Fibroblast of skin of right biceps (primary cell): ENCODE data around the gene FEV.
A peak's percentile ranks its signal among the peaks of the same experiment; 100 is the strongest.
"Not testable (repeated sequence)": the region's sequence is repeated elsewhere in the genome, so short reads cannot be mapped to it uniquely, and the experiment has no call there.

Source experiments
- DNase-seq: peaks from one replicate; pipeline ENCODE4 v3.0.0-alpha.2; 2013

Gene FEV

DNA sequence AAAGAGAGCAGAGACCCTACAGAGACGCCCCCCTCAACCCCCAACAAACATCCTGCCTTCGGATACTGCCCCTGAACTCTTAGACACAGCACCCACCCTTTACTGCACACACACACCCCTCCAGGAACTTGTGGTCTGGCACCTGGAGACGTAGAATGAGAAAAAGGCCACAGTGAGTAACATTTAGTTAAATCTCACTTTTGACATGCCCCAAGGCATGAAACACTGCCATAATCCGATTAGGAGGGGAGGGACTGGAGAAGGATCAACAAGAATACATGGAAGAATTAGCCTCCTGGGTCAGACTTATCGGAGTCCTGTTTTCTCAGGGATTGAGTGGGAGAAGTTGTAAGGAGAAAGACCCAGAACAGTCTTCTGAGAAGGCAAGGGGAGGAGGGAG is 21.4 kb downstream of the FEV start:
- DNase-seq, result no peak

DNA sequence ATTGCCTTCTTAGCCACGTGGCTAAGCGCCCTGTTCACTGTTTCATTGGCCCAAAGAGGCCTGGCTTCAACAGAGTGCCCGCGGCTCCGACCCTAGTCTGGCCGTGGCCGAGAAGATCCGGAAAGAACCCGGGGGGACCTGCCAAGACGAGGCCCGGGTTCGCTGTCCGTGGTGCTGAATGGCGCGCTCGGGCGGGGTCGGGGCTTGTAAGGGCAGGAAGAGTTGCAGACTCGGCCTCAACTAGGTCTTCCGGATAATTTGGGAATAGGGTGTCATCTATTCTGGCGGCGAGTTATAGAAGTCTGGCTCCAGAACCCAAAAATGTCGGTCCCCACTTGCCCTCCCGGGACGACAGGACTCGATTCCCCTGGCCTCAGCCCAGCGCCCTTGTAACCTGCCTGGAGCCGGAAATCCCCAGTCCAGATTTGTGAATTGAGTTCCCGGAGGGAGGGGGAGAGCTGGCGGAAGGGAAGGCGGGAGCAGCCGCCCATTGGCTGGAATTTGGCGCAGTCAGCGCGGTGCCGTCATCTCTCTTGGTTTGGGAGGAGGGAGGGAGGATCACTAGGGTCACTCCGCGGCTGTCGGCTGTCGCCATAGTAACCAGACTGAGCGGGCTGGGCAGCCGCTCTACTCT is 22.0 kb downstream of the FEV start:
- peak; percentile 49 for DNase-seq

- no peak for DNase-seq
Observed at GRCh38 chr2:218961651-218962570, 23.1 kb downstream of the FEV start.

DNA sequence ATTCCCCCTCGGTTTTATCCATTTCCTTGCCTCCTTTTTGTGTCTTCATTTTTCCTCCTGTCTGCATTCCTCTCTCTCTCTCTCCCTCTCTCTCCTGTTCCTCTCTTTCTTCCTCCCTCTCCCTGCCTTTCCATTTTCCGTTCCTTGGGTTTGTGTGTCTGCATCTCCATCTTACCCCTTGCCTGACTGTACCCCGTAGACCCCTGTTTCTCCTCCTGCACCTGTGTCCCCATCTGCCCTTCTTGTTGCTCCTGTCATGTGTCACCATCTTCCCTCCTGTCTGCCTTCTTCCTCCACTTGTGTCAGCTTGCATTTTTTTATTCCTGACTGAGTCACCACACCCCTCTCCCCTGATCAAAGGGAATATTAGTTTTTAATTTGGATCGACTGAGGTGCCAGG is 23.8 kb downstream of the FEV start:
- DNase-seq, result no peak

- no peak for DNase-seq
Observed at GRCh38 chr2:218960309-218961165, 24.4 kb downstream of the FEV start.

DNA sequence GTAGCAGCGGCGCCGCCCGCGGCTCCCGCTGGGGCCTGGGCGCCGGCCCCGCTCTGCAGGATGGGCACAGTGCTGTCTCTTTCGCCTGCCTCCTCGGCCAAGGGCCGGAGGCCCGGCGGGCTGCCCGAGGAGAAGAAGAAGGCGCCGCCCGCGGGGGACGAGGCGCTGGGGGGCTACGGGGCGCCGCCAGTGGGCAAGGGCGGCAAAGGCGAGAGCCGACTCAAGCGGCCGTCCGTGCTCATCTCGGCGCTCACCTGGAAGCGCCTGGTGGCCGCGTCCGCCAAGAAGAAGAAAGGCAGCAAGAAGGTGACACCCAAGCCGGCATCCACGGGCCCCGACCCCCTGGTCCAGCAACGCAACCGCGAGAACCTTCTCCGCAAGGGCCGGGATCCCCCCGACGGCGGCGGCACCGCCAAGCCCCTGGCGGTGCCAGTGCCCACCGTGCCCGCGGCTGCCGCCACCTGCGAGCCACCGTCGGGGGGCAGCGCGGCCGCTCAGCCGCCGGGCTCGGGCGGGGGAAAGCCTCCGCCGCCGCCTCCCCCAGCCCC is 25.1 kb downstream of the FEV start:
- no peak for DNase-seq

DNA sequence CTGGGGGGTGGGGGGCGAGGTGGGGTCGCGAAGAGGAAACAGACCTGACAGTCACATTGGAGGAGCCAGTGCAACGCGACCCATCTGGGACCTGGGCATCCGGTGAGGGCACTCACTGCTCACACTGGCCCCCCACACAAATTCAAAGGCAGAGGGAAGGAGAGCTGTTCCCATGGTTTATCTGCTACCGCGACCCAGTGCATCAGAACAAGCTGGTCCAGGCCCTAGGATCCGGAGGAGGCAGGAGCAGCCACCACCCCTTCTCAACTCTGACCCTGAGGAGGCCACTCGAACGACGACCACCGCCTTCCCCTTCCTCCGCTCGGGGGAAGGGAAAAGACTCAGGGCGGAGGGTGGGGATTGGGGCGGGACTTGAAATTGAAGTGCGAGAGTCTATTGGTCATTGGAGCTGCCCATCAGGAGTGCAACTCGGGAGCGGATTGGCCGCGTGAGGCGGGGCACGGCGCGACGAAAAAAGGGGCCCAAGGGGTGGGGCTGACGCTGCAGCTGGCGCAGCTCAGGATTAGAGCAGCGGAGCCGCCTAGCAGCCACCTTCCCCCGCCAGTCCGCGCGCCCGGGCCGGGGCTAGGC is 25.7 kb downstream of the FEV start, which contains the start of gene CDK5R2:
CDK5R2 (plus strand) TSS at position 526 of the 591 bp plus-strand sequence. CDS start 155 bp downstream, outside the sequence.
- DNase-seq, result peak; percentile 78

DNA sequence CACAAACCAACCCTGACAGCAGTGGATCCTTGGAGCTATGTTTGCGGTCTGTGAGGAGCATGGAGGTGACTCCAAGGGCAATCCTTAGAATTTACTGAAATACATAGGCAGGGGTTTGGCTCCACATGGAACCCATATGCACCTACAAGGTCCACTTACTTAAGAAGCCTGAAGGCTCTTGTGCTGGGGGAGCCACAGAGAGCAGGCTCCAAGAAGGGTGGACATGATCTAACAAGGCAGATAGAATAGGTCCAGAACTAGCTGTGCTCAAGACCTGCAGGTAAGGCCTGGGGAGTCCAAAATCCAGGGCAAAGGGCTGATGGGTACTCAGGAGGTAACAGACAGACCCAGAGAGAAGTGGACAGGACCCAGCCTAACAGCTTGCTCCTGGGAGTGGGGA is 26.7 kb downstream of the FEV start:
- no peak for DNase-seq

GRCh38 chr2:218957671-218958070 is 27.3 kb downstream of the FEV start:
- DNase-seq, result no peak

DNA sequence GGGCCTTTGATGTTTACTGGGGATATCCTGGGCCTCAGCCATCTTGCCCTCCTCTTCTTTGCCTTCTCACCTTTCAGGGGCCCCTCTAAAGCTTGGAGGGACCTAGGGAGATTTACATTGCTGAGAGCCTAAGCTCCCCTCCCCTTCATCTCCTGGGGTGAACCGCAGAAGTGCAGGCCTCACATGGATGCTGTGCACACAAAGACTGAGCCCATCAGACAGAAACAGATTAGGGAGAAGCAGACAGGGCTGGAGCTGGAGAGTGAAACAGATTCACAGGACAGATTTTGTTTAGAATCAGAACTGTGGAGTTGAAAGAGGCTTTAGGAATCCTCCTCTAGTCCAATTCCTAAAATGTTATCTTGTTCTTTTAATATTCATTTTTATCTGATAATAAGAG is 28.9 kb downstream of the FEV start:
- DNase-seq, result no peak

DNA sequence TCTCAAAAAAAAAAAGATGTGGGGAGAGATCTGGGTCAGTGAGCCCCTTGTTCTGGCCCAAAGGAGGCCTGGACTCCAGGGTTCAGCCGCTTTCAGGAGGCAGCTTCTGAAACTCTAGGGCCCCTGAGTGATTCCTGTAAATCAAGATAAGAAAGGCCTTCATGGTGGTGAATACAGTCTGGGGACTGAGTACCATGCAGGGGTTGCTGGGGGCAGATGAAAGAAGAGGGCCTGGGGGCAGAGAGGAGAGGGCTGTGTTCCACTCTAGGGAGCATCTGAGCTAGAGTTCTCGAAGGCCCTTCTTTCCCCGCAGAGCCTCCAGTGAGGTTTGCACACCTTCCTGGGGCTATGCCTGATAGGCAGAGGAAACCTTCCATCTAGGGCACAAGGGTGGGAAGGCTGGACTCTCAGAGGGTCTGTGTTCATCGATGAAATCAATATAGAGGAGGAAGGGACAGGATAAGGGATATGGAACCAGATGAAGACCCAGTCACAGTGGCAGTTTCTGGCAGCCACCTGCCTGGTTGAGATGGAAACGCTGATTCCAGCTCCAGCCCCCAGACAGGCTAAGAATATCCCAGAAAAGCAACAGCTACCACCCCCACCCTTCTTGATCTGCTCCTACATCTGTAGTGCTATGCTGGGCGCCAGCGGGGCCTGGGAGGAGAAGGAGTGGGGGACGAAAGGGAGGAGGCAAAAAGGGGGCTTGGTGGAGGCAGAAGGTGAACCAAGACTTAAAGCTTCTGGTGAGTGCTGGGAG is 30.3 kb downstream of the FEV start:
- DNase-seq, result no peak

- no peak for DNase-seq
Observed at GRCh38 chr2:218953366-218953954, 31.5 kb downstream of the FEV start.

- no peak for DNase-seq
Observed at GRCh38 chr2:218952160-218952559, 32.8 kb downstream of the FEV start.

- no peak for DNase-seq
Observed at GRCh38 chr2:218946621-218947020, 38.4 kb downstream of the FEV start.

GRCh38 chr2:218944759-218945404 is 40.1 kb downstream of the FEV start:
- no peak for DNase-seq

DNA sequence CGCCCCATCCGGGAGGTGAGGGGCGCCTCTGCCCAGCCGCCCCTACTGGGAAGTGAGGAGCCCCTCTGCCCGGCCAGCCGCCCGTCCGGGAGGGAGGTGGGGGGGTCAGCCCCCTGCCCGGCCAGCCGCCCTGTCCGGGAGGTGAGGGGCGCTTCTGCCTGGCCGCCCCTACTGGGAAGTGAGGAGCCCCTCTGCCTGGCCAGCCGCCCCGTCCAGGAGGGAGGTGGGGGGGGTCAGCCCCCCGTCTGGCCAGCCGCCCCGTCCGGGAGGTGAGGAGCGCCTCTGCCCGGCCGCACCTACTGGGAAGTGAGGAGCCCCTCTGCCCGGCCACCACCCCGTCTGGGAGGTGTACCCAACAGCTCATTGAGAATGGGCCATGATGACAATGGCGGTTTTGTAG is 53.2 kb downstream of the FEV start:
- not testable (repeated sequence) for DNase-seq
